NT2/D1 (cell line): ENCODE results near the gene GDF7.

ENCODE experiments used
- YY1 ChIP-seq: IDR thresholded peaks from 2 replicates; pipeline ENCODE4 v1.6.1; 2011; ENCODE audit not compliant: insufficient read length, insufficient read depth
- ZNF274 ChIP-seq: IDR thresholded peaks from 2 replicates; pipeline ENCODE4 v1.6.1; 2011; ENCODE audit warnings: mild to moderate bottlenecking, low read depth, low read length

- TF ChIP-seq YY1 (no peak), ZNF274 (no peak)
Measured at GRCh38 chr2:20621366-20622295, 45.3 kb upstream of the GDF7 start.
